ENCODE measurements around the gene CNTN1. TPM values are rescaled to one million over a fixed set of nuclear protein-coding genes. Genes with fewer than 3 reads are reported as not detected.

The CNTN1 gene
- total RNA-seq, 1 experiment from 2014 or later: 3.0 TPM

DNA sequence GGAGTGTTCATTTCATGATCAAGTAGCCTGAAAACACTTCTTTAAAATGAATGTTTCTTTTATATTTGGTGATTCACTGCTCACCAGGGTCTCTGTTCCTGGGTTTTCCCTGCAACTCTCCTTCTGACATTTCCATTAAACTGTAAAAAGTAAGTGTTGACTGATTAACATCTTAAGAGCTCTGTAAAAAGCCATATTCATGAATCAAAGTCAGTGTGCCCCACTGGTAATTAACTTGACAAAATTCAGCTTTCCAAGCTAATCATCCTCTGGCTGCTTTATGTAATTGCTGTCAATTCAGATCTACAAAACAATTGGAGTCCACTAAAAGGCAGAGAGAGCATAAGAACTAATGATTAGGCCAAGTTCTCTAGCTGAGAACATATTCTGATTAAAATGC lies 41.6 kb downstream of the CNTN1 start:
- Histone ChIP-seq H4K20me1 (ENCODE audit: insufficient read depth) (no peaks in the 10 kb centered on the region), H3K4me1 (ENCODE audit: control insufficient read depth in 1 of 2, insufficient read depth in 2 of 2, low read length in 2 of 2) (no peaks in the 10 kb centered on the region), H2AFZ (ENCODE audit: low read depth, low read length, poor library complexity, severe bottlenecking) (no peak overlapping the region), H3K9me3 (ENCODE audit: control insufficient read depth in 1 of 2, insufficient read depth in 1 of 2, low read depth in 1 of 2, low read length in 2 of 2) (no peaks in the 10 kb centered on the region), H3K36me3 (ENCODE audit: control insufficient read depth in 1 of 2, insufficient read depth in 2 of 2, low read length in 2 of 2) (no peaks in the 10 kb centered on the region), H3K27ac (ENCODE audit: low read depth, low read length) (no peak overlapping the region), H3K4me2 (ENCODE audit: low read length) (no peak overlapping the region), H3K4me3 (replicated peaks in 1 of 2; ENCODE audit: low read depth in 1 of 2, low read length in 2 of 2) (no peak overlapping the region), H3K27me3 (ENCODE audit: insufficient read depth, low read length) (no peaks in the 10 kb centered on the region), H3K9me2 (ENCODE audit: insufficient read depth) (no peaks in the 10 kb centered on the region), H3K9ac (ENCODE audit: low read length) (no peak overlapping the region), H3K79me2 (ENCODE audit: insufficient read depth, low read length) (no peaks in the 10 kb centered on the region)
- no TSS peak for BruUV-seq (replicated peaks)
- ATAC-seq (no peak), DNase-seq (ENCODE audit: low read depth, low spot score) (no peak)
- RAD21 ChIA-PET (ENCODE audit: low non-redundant PET in 1 of 2, low total read pairs in 2 of 2, uncharacterized antibody in 2 of 2, unreplicated experiment in 2 of 2): no interaction called here
- TF ChIP-seq SP1 (IDR thresholded peaks at IDR 0.05; ENCODE audit: low read depth) (no peak), JUND (IDR thresholded peaks at IDR 0.05) (no peak), RAD21 (IDR thresholded peaks at IDR 0.05; ENCODE audit: low read depth) (no peak), EZH2phosphoT487 (IDR thresholded peaks at IDR 0.05; ENCODE audit: borderline replicate concordance) (no peak), FOSL1 (IDR thresholded peaks at IDR 0.05; ENCODE audit: low read depth) (no peak), POLR2A (IDR thresholded peaks at IDR 0.05; ENCODE audit: borderline replicate concordance, extremely low read depth, insufficient read depth, insufficient read length) (no peak), ZFX (IDR thresholded peaks at IDR 0.05) (no peak), EGR1 (IDR thresholded peaks at IDR 0.05; ENCODE audit: low read depth) (no peak), CBX3 (IDR thresholded peaks at IDR 0.05; ENCODE audit: low read depth) (no peak), SRF (IDR thresholded peaks at IDR 0.05; ENCODE audit: low read depth) (no peak)
- TF ChIP-seq, protein P1, sequence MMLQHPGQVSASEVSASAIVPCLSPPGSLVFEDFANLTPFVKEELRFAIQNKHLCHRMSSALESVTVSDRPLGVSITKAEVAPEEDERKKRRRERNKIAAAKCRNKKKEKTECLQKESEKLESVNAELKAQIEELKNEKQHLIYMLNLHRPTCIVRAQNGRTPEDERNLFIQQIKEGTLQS (IDR thresholded peaks at IDR 0.05): no peak
- TF ChIP-seq, protein P2, sequence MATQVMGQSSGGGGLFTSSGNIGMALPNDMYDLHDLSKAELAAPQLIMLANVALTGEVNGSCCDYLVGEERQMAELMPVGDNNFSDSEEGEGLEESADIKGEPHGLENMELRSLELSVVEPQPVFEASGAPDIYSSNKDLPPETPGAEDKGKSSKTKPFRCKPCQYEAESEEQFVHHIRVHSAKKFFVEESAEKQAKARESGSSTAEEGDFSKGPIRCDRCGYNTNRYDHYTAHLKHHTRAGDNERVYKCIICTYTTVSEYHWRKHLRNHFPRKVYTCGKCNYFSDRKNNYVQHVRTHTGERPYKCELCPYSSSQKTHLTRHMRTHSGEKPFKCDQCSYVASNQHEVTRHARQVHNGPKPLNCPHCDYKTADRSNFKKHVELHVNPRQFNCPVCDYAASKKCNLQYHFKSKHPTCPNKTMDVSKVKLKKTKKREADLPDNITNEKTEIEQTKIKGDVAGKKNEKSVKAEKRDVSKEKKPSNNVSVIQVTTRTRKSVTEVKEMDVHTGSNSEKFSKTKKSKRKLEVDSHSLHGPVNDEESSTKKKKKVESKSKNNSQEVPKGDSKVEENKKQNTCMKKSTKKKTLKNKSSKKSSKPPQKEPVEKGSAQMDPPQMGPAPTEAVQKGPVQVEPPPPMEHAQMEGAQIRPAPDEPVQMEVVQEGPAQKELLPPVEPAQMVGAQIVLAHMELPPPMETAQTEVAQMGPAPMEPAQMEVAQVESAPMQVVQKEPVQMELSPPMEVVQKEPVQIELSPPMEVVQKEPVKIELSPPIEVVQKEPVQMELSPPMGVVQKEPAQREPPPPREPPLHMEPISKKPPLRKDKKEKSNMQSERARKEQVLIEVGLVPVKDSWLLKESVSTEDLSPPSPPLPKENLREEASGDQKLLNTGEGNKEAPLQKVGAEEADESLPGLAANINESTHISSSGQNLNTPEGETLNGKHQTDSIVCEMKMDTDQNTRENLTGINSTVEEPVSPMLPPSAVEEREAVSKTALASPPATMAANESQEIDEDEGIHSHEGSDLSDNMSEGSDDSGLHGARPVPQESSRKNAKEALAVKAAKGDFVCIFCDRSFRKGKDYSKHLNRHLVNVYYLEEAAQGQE (IDR thresholded peaks at IDR 0.05; ENCODE audit: low read depth): no peak
- POLR2A ChIA-PET: no interaction called here
- CTCF ChIA-PET: interaction anchor here (1.3 kb wide), 1 partner anchor 25 kb away, joined by 3 read pairs; no protein-coding TSS in a partner anchor
- intact Hi-C loops (cut with micrococcal nuclease): no loop called here

Data from HCT116 (cell line).